Endothelial cell of hepatic sinusoid (primary cell): ENCODE measurements around the gene AZGP1.
"Not testable (repeated sequence)": the region's sequence is repeated elsewhere in the genome, so short reads cannot be mapped to it uniquely, and the experiment has no call there.

Source experiments
- in situ Hi-C: cut with HindIII; loops from 2 replicates; pipeline ENCODE4 v1.10.0; 2017; ENCODE audit warnings: low sequenced_read_pairs

Gene AZGP1

DNA sequence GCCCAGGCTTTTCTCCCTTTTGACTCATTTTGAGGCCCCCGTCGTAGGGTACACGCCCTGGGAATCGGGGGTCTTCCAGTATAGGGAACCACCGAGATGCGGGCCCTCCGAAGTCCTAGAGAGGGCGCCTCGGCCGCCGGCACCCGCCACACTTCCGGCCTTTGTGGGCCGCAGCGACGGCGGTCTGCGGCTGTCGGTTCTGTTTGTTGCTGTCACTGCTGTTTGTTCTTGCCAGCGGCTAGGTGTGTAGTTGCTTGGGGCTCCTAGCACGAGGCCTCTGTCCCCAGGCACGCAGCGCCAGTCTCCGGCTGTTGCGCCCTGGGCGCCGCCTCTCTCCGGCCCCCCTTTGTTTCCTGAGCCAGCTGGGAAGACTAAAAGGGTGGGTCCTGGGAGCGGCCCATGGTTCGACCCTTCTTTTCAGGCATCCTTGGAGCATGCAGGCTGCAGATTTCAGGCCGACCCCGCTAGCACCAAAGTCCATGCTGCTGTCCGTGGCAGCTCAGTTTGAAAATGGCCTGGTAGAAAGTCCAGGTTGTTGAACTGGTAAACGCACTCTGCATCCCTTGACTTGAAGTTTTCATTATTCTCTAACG is 21.8 kb upstream of the AZGP1 start:
- in situ Hi-C loops = loop anchor here (5.0 to 10.0 kb wide), 3 partner anchors 45 to 63 kb away; partner anchors contain the start of gene ZSCAN21

DNA sequence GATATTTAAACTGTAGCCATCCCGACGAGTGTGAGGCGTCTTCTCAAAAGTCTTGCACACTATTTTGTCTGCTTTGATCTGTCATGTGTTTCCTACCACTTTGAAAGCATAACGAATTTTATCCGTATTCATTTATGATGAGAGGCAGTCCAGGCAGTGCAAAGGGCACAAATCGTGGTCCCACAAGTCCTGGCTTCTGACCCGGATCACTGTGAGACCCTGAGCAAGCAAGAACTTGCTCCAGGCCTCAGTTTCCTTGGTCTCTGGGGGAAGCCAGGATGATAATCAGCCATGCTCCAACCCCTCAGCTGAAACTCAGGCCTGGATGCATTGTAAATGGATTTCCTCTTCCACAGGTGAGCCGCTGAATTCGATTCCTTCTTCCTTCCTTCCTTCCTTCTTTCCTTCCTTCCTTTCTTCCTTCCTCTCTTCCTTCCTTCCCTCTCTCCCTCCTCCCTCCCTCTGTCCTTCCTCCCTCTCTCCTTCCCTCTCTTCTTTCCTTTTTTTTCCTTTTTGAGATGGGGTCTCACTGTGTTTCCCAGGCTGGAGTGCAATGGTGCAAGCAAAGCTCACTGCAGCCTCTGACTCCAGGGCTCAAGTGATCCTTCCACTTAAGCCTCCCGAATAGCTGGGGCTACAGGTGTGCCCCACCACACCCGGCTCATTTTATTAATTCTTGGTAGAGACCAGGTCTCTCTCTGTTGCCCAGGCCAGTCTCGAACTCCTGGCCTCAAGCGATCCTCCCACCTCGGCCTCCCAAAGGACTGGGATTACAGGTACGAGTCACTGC is 21.1 kb upstream of the AZGP1 start:
- in situ Hi-C loops = loop anchor here (5.0 to 10.0 kb wide), 3 partner anchors 45 to 62 kb away; partner anchors contain the start of gene ZSCAN21

DNA sequence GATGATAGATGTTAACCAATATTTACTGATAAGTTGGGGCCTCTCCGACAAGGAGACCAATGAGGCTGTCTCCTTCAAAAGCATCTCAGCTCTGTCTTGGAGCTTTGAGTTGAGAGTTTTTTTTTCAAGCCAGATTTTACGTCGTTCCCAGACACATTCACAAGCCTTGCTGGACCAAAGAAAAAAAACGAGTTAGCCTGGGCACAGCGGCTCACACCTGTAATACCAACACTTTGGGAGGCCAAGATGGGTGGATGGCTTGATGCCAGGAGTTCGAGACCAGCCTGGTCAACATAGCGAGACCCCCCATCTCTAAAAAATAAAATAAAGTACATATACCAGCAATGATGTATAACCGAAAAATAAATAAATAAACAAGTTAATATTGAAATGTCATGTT is 19.0 kb upstream of the AZGP1 start:
- in situ Hi-C loops = loop anchor here (5.0 to 10.0 kb wide), 3 partner anchors 43 to 60 kb away; partner anchors contain the start of gene ZSCAN21

DNA sequence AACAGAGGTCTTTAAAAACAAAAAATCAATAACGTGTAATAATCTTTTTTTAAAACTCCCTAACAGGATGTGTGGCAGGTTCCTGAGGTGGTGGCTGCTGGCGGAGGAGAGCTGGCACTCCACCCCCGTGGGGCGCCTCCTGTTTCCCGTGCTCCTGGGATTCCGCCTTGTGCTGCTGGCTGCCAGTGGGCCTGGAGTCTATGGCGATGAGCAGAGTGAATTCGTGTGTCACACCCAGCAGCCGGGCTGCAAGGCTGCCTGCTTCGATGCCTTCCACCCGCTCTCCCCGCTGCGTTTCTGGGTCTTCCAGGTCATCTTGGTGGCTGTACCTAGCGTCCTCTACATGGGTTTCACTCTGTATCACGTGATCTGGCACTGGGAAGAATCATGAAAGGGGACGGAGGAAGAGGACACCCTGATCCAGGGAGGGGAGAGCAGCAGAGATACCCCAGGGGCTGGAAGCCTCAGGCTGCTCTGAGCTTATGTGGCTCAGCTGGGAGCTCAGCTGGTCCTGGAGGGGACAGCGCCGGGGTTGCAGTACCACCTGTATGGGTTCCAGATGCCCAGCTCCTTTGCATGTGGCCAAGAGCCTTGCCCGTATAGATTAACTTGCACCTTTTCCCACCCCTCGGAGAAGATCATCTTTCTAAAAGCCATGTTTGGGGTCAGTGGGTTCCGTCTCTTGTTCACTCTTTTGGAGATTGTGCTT is 16.7 kb upstream of the AZGP1 start:
- in situ Hi-C loops = loop anchor here (10.0 kb wide), 1 partner anchor 58 kb away; no protein-coding TSS in a partner anchor

DNA sequence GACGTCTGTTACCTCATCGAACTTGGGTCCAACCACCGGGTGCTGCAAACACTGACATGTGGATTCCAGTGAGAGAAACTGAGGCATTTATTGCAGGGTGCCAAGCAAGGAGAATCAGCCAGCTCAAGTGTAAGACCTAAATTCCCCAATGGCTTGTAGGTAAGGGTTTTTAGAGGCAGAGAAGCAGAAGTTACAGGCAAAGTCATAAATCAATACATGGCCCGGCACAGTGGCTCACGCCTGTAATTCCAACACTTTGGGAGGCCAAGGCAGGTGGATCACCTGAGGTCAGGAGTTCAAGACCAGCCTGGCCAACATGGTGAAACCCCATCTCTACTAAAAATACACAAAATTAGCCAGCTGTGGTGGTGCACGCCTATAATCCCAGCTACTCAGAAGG is 15.7 kb upstream of the AZGP1 start:
- in situ Hi-C loops = loop anchor here (10.0 kb wide), 1 partner anchor 57 kb away; no protein-coding TSS in a partner anchor

DNA sequence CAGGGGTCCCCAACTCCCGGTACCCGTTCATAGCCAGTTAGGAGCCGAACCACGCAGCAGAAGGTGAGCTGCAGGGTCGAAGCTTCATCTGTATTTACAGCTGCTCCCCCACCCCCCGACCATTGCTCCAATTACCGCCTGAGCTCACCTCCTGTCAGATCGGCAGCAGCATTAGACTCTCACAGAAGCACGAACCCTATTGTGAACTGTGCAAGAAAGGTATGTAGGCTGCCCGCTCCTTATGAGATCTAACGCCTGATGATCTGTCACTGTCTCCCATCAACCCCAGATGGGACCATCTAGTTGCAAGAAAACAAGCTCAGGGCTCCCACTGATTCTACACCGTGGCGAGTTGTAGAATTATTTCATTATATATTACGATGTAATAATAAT is 14.6 kb upstream of the AZGP1 start:
- in situ Hi-C loops = loop anchor here (10.0 kb wide), 1 partner anchor 56 kb away; no protein-coding TSS in a partner anchor

DNA sequence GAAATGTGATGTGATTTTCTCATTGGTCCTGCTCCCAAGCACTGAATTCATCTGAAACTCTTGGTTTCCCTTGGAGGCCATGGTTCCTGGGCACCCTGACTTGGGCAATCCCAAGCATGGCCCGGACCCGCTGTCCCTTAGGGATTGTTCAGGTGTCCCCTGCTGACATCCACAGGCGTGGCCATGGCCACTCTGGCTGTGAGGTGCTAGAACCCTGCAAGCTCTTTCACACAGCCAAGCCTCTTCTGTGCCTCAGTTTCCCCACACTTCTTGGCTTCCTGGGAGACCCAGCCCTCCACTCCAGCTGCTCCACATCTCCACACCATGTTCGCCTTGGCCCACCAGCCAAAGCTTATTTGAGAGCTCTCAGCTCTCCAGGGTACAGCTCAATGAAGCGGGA is 12.0 kb upstream of the AZGP1 start:
- in situ Hi-C loops = no loop called here

DNA sequence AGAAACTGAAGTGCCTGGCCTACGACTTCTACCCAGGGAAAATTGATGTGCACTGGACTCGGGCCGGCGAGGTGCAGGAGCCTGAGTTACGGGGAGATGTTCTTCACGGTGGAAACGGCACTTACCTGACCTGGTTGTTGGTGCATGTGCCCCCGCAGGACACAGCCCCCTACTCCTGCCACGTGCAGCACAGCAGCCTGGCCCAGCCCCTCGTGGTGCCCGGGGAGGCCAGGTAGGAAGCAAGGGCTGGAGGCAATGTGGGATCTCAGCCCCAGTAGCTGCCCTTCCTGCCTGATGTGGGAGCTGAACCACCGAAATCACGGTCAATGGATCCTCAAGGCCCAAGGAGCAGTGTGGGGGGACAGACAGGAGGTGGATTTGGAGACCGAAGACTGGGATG is 11.5 kb upstream of the AZGP1 start:
- in situ Hi-C loops = not testable (repeated sequence)

DNA sequence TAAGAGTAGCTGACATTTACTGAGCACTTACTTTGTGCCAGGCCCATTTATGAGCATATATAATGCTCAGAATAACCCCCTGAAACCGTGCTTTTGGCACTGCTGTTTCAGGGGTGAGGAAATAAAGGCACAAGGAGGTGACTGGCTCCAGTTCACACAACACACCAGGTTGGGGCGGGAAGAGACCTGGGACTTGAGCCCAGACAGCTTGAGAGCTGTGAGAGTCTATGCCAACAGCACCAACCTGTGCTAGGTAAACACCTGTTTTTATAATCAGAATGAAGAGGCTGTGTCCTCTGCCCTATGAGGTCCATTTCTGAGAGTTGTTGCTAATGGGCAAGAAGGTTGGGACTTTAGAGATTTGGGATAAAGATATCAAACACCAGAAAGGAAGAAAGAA is 8.8 kb upstream of the AZGP1 start:
- in situ Hi-C loops = no loop called here

DNA sequence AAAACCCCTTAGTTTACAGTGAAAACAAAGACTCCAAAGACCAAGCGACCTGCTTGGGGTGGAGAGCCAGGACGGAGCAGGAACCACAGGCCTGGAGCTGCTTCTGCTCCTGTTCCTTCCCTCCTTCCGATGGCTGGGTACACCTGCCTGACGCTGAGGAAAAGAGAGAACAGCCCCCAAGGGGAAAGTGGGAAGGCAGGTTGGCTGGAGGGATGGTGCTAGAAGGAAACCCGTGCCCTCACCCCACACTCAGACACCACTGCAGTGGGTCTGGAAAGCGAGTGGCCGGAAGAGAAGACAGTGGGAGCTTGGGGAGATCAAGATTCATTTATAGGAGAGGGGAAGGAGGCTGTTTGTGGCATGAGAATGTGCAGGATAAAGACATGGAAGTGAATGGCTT is 5.2 kb upstream of the AZGP1 start:
- in situ Hi-C loops = not testable (repeated sequence)

DNA sequence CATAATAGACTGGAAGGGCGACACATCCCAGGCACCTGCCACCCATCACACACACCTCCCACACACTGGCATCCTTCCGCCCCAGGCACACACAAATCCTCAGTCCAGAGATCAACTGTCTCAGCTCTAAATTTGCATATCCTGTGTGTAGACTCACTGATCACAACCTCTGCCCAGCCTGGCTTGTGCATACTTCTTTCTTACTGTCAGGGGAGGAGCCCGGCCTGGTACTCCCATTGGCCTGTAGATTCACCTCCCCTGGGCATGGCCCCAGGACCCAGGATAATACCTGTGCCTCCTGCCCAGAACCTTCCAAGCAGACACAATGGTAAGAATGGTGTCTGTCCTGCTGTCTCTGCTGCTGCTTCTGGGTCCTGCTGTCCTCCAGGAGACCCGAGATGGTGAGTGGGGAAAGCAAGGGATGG is 4.6 kb upstream of the AZGP1 start:
- in situ Hi-C loops = not testable (repeated sequence)

DNA sequence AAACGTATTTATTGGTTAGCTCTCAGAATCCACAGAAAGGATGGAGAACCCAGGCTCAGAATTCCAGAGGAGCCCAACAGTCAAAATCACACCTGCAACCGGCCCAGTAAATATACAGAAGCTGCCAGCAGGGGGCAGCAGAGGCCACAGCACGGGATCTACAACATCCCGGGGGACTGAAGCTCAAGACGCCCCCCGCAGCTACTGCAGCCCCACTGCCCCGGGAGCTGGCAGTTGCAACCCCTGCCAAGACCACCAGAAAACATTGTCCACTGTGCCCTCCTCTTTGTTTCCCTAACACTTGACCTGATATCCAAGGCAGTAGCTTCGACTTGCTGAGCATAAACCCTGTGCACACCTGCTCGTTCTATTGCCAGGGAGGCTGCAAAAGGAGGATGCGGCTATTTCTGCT is 4.0 kb upstream of the AZGP1 start:
- in situ Hi-C loops = not testable (repeated sequence)

DNA sequence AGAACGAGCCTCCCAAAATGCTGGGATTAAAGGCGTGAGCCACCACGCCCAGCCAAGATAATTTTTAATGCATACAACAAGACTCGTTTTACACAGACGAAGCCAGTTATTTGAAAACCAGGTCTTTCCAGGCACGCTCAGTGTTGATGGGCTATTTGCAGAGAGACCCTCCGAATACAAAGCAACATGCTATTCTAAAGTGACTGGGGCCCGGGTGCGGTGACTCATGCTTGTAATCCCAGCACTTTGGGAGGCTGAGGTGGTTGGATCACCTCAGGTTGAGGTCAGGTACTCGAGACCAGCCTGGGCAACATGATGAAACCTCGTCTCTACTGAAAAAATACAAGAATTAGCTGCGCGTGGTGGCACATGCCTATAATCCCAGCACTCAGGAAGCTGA is 795 bp upstream of the AZGP1 start:
- in situ Hi-C loops = no loop called here

DNA sequence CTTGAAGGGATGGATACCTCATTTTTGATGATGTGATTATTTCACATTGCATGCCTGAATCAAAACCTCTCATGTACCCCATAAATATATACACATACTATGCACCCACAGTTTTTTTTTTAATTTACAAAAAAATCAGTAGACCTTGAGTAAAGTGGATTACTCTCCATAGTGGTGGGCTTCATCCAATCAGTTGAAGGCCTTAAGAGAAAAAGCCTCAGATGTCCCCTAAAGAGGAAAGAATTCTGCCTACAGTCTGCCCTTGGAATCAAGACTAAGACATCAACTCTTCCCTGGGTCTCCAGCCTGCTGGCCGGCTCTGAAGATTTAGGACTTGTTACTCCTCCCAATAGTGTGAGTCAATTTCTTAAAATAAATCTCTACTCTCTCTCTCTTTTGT is 1.1 kb downstream of the AZGP1 start:
- in situ Hi-C loops = no loop called here

DNA sequence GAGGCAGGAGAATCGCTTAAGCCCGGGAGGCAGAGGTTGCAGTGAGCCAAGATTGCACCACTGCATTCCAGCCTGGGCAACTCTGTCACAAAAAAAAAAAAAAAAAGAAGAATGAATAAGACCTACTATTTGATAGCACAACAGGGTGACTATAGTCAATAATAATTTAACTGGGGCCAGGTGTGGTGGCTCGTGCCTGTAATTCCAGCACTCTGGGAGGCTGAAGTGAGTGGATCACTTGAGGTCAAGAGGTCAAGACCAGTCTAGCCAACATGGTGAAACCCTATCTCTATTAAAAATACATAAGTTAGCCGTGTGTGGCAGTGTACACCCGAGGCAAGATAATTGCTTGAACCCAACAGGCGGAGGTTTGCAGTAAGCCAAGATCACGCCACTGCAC is 2.0 kb downstream of the AZGP1 start:
- in situ Hi-C loops = not testable (repeated sequence)

DNA sequence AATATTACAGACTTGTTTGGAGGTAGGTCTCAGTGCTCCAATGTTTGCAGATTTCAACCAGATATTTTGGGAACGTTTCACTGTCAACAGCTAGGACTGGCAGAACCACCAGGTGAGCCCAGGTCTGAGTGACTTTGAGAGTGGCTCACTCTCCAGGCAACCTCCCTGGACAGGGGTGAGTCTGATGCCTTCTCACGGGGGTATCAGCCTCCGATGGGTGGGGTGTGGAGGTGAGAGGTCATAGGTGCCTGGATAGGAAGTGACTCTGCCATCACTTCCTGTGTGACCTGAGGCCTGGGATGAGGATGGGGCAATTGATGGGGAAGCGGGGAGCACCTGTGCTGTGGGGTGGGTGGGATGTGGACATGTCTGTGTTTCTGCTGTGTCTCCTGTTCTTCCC is 4.6 kb downstream of the AZGP1 start:
- in situ Hi-C loops = no loop called here

DNA sequence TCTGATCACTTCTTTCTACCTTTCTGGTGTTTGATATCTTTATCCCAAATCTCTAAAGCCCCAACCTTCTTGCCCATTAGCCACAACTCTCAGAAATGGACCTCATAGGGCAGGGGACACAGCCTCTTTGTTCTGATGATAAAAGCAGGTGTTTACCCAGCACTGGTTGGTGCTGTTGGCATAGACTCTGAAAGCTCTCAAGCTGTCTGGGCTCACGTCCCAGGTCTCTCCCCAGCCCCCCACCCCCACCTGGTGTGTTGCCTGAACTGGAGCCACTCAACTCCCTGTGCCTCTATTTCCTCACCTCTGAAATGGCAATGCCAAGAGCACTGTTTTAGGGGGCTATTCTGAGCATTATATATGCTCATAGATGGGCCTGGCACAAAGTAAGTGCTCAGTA is 6.0 kb downstream of the AZGP1 start:
- in situ Hi-C loops = not testable (repeated sequence)

DNA sequence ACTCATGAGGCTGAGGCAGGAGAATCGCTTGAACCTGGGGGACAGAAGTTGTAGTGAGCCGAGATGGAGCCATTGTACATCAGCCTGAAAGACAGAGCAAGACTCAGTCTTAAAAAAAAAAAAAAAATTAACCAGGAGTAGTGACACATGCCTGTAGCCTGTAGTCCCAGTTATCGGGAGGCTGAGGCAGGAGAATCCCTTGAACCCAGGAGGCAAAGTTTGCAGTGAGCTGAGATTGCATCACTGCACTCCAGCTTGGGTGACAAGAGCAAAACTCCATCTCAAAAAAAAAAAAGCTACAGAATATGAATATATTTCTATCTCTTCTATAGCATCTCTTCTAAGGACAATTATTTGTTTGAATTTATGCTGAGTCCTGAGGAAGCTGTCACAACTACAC is 6.5 kb downstream of the AZGP1 start:
- in situ Hi-C loops = no loop called here

DNA sequence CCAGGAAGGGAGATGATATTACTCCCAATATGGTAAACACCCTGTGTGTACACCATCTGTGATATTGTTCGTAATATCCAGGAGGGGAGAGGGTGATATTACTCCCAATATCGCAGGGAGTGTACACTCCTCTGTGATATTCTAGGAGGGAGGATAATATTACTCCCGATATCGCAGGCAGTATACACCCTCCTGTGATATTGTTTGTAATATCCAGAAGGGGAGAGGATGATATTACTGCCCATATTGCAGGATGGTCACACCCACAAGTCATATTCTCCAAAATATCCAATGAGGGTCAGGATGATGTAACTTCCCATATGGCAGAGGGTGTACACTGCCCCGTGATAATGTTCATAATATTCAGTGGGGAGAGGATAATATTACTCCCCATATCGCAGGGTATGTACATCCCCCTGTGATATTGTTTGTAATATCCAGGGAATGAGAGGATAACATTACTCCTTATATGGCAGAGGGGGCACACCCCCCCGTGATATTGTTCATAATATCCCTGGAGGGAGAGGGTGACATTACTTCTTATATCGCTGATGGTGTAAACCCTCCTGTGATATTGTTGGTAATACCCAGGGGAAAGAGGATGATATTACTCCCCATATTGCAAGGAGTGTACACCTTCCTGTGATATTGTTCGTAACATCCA is 17.1 kb downstream of the AZGP1 start:
- in situ Hi-C loops = no loop called here

DNA sequence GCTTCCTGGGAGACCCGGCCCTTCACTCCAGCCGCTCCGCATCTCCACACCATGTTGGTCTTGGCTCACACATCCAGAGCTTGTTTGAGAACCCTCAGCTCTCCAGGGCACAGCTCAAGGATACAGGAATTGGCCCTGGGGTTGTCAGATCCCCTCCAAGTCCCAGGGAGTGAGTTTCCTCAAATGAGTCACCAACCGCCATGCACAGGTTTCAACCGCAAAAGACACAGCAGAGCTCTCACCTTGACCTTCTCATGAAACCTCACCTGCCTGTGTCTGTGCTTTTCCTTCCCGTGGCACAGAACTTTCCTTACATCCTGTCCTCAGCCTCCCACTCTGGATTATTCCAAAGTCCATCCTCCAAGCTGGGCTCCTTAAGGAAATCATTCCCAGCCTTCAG is 20.6 kb downstream of the AZGP1 start:
- in situ Hi-C loops = no loop called here

DNA sequence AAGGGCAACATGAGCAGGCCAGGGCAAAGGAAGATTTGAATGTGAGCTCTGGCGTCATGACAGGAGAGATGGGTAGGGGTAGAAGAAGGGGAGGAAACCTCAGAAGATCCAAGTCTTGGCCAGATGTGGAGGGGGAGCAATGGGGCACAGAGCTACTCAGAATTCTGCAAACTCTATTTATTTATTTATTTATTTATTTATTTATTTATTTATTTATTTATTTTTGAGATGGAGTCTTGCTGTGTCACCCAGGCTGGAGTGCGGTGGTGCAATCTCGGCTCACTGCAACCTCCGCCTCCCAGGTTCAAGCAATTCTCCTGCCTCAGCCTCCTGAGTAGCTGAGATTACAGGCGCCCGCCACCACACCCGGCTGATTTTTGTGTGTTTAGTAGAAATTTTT is 21.2 kb downstream of the AZGP1 start:
- in situ Hi-C loops = loop anchor here (5.0 kb wide), 1 partner anchor 43 kb away; no protein-coding TSS in a partner anchor
